Smooth muscle cell (in vitro differentiated cells): ENCODE data around the gene TMEM121B. TPM values are rescaled to one million over a fixed set of nuclear protein-coding genes. Genes with fewer than 3 reads are reported as not detected.

Source experiments
- DNase-seq: peaks from one replicate; lab custom pipeline; 2025; ENCODE audit not compliant: unreplicated experiment; lab: John Stamatoyannopoulos, UW
- H2AFZ ChIP-seq: fragments of 200-600 bp; sonication (generic); 2 replicates; pipeline ENCODE4 v1.6.0; 2016; ENCODE audit warnings: antibody characterized with exemption, low read depth, mild to moderate bottlenecking
- H3F3A ChIP-seq: fragments of 200-600 bp; sonication (generic); 2 replicates; pipeline ENCODE4 v1.6.0; 2017; ENCODE audit warnings: antibody characterized with exemption, low read depth
- H3K27ac ChIP-seq: fragments of 200-600 bp; sonication (generic); 2 replicates; pipeline ENCODE4 v1.5.1; 2016; ENCODE audit warnings: low read depth, mild to moderate bottlenecking
- H3K27me3 ChIP-seq: fragments of 200-600 bp; sonication (generic); 2 replicates; pipeline ENCODE4 v1.6.1; 2016; ENCODE audit warnings: low read depth, mild to moderate bottlenecking
- H3K36me3 ChIP-seq: fragments of 200-600 bp; sonication (generic); 2 replicates; pipeline ENCODE4 v1.5.1; 2016; ENCODE audit warnings: low read depth
- H3K4me1 ChIP-seq: fragments of 200-600 bp; sonication (generic); 2 replicates; pipeline ENCODE4 v1.5.1; 2016; ENCODE audit warnings: low read depth
- H3K4me2 ChIP-seq: fragments of 200-600 bp; sonication (generic); 2 replicates; pipeline ENCODE4 v1.6.0; 2016; ENCODE audit warnings: mild to moderate bottlenecking
- H3K4me3 ChIP-seq: fragments of 200-600 bp; sonication (generic); 2 replicates; pipeline ENCODE4 v1.5.1; 2016; ENCODE audit warnings: mild to moderate bottlenecking
- H3K79me2 ChIP-seq: fragments of 200-600 bp; sonication (generic); 2 replicates; pipeline ENCODE4 v1.6.0; 2016; ENCODE audit warnings: low read depth, mild to moderate bottlenecking
- H3K9ac ChIP-seq: fragments of 200-600 bp; sonication (generic); 2 replicates; pipeline ENCODE4 v1.6.0; 2016; ENCODE audit warnings: low read depth
- H3K9me3 ChIP-seq: fragments of 200-600 bp; sonication (generic); replicated peaks from 2 replicates; pipeline ENCODE4 v1.5.1; 2016; ENCODE audit warnings: low read depth
- H4K20me1 ChIP-seq: fragments of 200-600 bp; sonication (generic); 2 replicates; pipeline ENCODE4 v1.6.0; 2016; ENCODE audit warnings: low read depth
- CTCF ChIP-seq: fragments of 200-600 bp; sonication (generic); IDR thresholded peaks from 2 replicates; pipeline ENCODE4 v1.5.1; 2017; ENCODE audit warnings: borderline replicate concordance, mild to moderate bottlenecking, antibody characterized with exemption; ENCODE audit not compliant: insufficient read depth, poor library complexity, severe bottlenecking
- WGBS: methylation state at CpG from one replicate; pipeline ENCODE4 v1.1.7; 2016; ENCODE audit warnings: low lambda C conversion rate; 5-methylcytosine and 5-hydroxymethylcytosine counted together
- polyA plus RNA-seq: library from polyadenylated mRNA; unstranded; fragments of >200 nt; fragmentation: Nextera tagmentation; extraction: Ambion mirVana; gene quantifications from 2 replicates; pipeline ENCODE4 v1.2.1, GENCODE V29; 2016
- total RNA-seq: library from RNA; depleted of rRNA; stranded (reverse); fragments of >200 nt; gene quantifications from 2 replicates; pipeline ENCODE4 v1.2.3, GENCODE V29; 2014

The TMEM121B gene
- total and polyA plus RNA-seq, 2 experiments from 2014 or later, result 0.09 to 0.15 TPM

- H3K4me1 ChIP-seq, result no peaks in the 10 kb centered on the region
- H3K4me2 ChIP-seq, result no peak overlapping the region
- H3K27me3 ChIP-seq, result no peaks in the 10 kb centered on the region
- no peak for TF ChIP-seq CTCF
- H3K27ac ChIP-seq, result no peak overlapping the region
- H3F3A ChIP-seq, result no peaks in the 10 kb centered on the region
- no peak overlapping the region for H3K9ac ChIP-seq
- no peak overlapping the region for H3K4me3 ChIP-seq
- H2AFZ ChIP-seq, result no peak overlapping the region
- DNase-seq, result no peak
- H3K9me3 ChIP-seq, result no peaks in the 10 kb centered on the region
- no peaks in the 10 kb centered on the region for H3K79me2 ChIP-seq
- 97% methylated on average over 17 of the region's 17 CpGs for WGBS
- H3K36me3 ChIP-seq, result no peaks in the 10 kb centered on the region
- peaks cover 9% of the 10 kb centered on the region for H4K20me1 ChIP-seq
Measured at GRCh38 chr22:17137861-17138425, 16.8 kb upstream of the TMEM121B start.

GRCh38 chr22:17137170-17137569 lies 16.0 kb upstream of the TMEM121B start:
- Histone ChIP-seq H4K20me1 (peaks cover 9% of the 10 kb centered on the region), H3K9me3 (no peaks in the 10 kb centered on the region), H3K4me2 (no peak overlapping the region), H3K4me3 (no peak overlapping the region), H3K4me1 (no peaks in the 10 kb centered on the region), H3K36me3 (no peaks in the 10 kb centered on the region), H3K9ac (no peak overlapping the region), H3K79me2 (no peaks in the 10 kb centered on the region), H3F3A (no peaks in the 10 kb centered on the region), H3K27me3 (no peaks in the 10 kb centered on the region), H2AFZ (no peak overlapping the region), H3K27ac (no peak overlapping the region)
- TF ChIP-seq CTCF, result no peak
- WGBS, result 97% methylated on average over 4 of the region's 4 CpGs
- no peak for DNase-seq

GRCh38 chr22:17135153-17135760 lies 14.1 kb upstream of the TMEM121B start:
- no peaks in the 10 kb centered on the region for H4K20me1 ChIP-seq
- no peak overlapping the region for H3K4me2 ChIP-seq
- no peaks in the 10 kb centered on the region for H3K79me2 ChIP-seq
- H3F3A ChIP-seq, result no peaks in the 10 kb centered on the region
- DNase-seq, result no peak
- H2AFZ ChIP-seq, result no peak overlapping the region
- no peak overlapping the region for H3K4me3 ChIP-seq
- no peak overlapping the region for H3K9ac ChIP-seq
- no peaks in the 10 kb centered on the region for H3K27me3 ChIP-seq
- no peak for TF ChIP-seq CTCF
- 88% methylated on average over 14 of the region's 15 CpGs for WGBS
- no peak overlapping the region for H3K27ac ChIP-seq
- no peaks in the 10 kb centered on the region for H3K36me3 ChIP-seq
- H3K9me3 ChIP-seq, result no peaks in the 10 kb centered on the region
- peaks cover 6% of the 10 kb centered on the region for H3K4me1 ChIP-seq

- DNase-seq, result no peak
- WGBS, result 98% methylated on average over 7 of the region's 7 CpGs
- Histone ChIP-seq H3K27me3 (no peaks in the 10 kb centered on the region), H3K36me3 (no peaks in the 10 kb centered on the region), H3K27ac (no peak overlapping the region), H3F3A (no peaks in the 10 kb centered on the region), H2AFZ (no peak overlapping the region), H3K9me3 (no peaks in the 10 kb centered on the region), H4K20me1 (no peaks in the 10 kb centered on the region), H3K4me3 (no peak overlapping the region), H3K9ac (no peak overlapping the region), H3K4me2 (no peak overlapping the region), H3K79me2 (no peaks in the 10 kb centered on the region), H3K4me1 (peaks cover 6% of the 10 kb centered on the region)
- no peak for TF ChIP-seq CTCF
Measured at GRCh38 chr22:17133137-17133536, 12.0 kb upstream of the TMEM121B start.
